ENCODE results near the gene FKBP11.

FKBP11 gene

DNA sequence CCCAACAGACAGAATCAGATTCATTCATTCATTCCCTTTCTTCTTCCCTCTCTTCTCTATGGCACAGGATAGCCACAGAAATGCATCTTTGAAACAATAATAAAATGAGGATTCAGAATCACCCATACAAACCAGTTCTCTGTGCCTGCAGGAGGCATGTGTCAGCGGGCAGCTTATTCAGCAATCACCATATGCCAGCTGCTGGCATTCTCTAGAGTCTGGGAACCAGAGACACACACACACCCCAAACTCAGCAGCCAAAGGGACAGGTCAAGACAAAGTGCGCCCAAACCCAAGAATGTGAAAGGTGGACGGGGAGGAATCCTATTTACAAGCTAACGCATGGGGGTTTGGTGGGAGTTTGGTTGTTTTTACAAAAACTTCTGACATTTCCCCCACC lies 17.9 kb upstream of the FKBP11 start:
- TF ChIP-seq GATA1 (IDR thresholded peaks at IDR 0.05; ENCODE audit: low read depth, low read length) = no peak
- no peak for TF ChIP-seq POLR2A (IDR thresholded peaks at IDR 0.05; ENCODE audit: low read length)
- no peak for DNase-seq

DNA sequence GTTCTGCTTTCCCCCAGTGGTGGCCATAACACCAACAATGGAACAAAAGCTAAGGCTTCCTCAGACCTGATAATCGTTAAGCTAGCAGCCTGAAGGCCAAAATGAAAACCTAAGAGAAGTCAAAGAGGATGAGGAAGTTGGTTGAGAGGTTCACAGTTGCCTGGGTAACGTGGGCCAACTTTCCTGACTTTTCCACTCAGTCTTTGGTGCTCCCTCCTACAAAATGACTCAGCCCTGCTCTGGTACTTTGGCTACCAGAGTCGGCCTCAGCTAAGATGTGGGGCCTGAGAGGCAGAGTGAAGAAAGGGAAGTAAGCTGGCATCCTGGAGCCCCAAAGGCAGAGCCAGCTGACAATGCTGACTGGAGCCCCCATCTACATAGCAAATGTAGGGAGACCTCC lies 14.9 kb upstream of the FKBP11 start:
- DNase-seq = no peak
- TF ChIP-seq POLR2A (IDR thresholded peaks at IDR 0.05; ENCODE audit: low read length) (no peak), GATA1 (IDR thresholded peaks at IDR 0.05; ENCODE audit: low read depth, low read length) (no peak)

DNA sequence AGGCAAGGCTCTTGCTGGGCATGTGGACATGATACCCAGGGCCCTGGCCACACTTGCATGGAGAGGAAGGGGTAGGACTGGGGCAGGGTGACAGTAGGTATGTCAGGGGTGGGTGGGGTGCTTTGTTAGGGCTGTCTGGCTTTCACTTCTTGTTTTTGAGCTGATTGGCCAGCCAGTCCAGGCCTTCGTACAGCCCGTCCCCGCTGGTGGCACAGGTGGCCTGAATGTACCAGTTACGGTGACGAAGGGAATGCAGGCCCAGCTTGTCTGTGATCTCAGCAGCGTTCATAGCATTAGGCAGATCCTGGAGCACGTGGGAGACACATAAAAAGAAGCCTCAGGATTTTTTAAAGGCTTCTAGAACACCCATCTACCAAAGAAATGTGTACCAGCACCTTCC lies 13.5 kb upstream of the FKBP11 start:
- TF ChIP-seq GATA1 (IDR thresholded peaks at IDR 0.05; ENCODE audit: low read depth, low read length) (no peak), POLR2A (IDR thresholded peaks at IDR 0.05; ENCODE audit: low read length) (no peak)
- no peak for DNase-seq

DNA sequence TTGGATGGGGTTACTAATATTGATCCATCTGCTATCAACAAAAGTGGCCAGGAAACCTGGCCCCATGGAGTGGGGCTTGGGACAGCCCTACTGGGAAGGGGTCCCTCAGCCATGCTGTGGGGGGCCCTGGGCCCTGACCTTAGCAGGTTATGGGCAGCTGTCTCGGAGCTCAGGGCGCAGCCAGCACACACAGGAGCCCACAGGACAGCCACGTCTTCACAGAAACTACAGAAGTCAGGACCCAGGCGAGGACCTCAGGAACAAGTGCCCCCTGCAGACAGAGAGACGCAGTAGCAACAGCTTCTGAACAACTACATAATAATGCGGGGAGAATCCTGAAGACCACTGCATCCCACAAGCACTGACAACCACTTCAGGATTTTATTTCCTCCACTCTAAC lies 11.9 kb upstream of the FKBP11 start:
- no peak for DNase-seq
- TF ChIP-seq GATA1 (IDR thresholded peaks at IDR 0.05; ENCODE audit: low read depth, low read length) = no peak
- no peak for TF ChIP-seq POLR2A (IDR thresholded peaks at IDR 0.05; ENCODE audit: low read length)

DNA sequence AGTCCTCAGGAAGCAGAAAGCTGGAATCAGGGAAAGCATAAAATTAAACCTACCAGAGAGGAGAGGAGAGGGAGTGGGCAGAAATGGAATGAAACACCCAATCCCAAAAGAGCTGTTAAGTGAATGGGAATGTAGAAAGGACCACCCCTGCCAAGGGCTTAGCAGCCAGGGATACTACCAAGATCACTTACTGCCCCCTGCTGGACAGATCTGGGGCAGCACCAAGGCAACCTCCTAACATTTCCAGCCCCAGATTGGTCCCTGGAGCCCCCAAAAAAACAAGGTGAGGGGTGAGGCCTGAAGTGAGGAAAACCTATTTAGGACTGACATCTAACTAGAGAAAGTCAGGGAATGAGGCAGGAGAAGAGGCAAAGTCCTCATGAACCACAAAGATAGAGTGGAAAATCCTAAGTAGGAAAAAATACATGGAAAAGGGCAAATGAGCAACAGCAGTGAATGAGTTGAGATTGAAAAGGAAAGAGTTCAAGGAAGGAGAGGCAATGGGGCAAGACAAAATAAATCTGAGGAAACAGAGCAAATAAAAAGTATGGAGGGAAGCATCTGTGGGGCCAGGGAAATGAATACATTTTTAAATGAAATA lies 11.2 kb upstream of the FKBP11 start:
- DNase-seq = peak; percentile 70 to 84

DNA sequence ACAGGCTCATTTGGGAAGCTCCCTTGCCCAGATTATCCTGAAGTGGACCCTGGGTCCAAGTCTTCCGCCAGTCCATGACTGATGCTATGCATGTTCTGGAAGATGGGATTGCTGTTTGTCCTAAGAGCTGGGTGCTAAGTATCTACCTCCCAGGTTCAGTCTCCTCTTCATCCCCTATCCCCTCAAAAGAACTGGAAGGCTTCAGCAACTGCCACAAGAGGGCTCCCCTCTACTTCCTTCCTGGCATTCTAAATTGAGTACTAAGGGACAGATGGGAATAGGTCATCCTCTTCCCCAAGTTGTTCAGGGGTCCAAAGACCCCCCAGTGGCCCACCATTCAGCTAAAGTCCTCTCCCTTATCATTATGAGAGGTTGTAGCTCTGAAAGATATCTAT lies 9.0 kb upstream of the FKBP11 start:
- peak in 1 of 2 experiments; percentile 24 for DNase-seq
- TF ChIP-seq POLR2A (IDR thresholded peaks at IDR 0.05; ENCODE audit: low read length) = no peak
- no peak for TF ChIP-seq GATA1 (IDR thresholded peaks at IDR 0.05; ENCODE audit: low read depth, low read length)

More for the DNA sequence above, 11.2 kb upstream of the FKBP11 start:
- TF ChIP-seq POLR2A (IDR thresholded peaks at IDR 0.05; ENCODE audit: low read length) (no peak), GATA1 (IDR thresholded peaks at IDR 0.05; ENCODE audit: low read depth, low read length) (no peak)

DNA sequence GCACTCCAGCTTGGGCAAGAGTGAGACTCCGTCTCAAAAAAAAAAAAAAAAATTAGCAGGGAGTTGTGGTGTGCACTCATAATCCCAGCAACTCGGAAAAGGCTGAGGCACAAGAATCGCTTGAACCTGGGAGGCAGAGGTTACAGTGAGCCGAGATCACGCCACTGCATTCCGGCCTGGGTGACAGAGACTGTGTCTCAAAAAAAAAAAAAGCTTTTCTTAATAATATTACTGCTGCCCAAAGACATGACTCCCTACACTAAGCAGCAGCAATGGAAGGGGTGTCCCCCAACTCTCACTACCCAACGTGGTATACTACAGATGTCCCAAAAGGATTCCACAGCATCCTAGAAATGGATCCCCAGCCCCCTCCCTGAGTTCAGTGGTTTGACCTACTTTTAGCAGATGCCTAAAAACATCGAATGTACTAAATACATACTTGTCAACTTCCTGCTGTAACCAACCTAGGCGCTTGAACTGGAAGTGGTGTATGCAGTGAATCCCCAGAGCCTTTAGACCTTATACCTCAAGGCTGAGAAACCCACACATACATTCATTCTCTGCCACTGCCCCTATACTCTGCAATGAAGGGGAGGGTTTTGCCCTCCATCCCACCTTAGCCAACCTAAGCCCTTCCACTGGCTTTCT lies 8.5 kb upstream of the FKBP11 start:
- DNase-seq = no peak
- TF ChIP-seq GATA1 (IDR thresholded peaks at IDR 0.05; ENCODE audit: low read depth, low read length) (no peak), POLR2A (IDR thresholded peaks at IDR 0.05; ENCODE audit: low read length) (no peak)

DNA sequence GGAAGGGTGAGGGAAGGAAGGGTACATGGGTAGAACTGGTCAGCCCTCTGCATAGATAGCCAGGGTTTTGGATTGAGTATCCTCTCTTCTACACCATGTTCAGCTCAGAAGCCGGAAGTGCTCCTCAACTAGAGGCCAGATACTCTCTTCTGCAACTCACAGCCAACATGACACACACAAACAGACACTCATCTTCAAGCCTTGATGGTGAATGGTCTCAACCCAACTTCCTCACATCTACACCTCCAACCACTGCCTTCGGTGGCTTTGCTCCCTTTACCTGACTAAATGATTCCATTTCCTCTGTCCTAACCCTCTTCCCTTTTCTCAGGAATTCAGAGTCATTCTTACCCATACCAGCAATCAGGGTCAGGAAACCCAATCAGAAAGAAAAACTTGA lies 7.6 kb upstream of the FKBP11 start:
- no peak for DNase-seq
- TF ChIP-seq GATA1 (IDR thresholded peaks at IDR 0.05; ENCODE audit: low read depth, low read length) = no peak
- TF ChIP-seq POLR2A (IDR thresholded peaks at IDR 0.05; ENCODE audit: low read length) = no peak

DNA sequence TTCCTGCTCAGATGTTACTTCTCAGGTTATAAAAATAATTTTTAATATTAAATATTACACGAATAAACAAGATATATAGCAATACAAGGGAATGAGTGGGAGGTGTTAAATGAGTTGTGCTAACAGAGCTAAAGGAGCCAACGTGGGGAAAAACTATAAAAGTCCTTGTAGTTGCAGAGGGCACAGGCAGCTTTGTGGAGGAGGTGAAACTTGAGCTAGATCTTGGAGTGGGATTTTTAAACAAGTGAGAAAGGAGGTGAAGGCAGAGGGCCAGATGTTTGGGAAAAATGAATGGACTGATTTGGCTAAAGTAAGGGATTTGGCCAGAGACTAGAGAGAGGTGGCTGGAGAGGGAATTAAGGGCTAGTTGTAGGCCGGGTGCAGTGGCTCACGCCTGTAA lies 5.2 kb upstream of the FKBP11 start:
- no peak for TF ChIP-seq GATA1 (IDR thresholded peaks at IDR 0.05; ENCODE audit: low read depth, low read length)
- TF ChIP-seq POLR2A (IDR thresholded peaks at IDR 0.05; ENCODE audit: low read length) = no peak
- no peak for DNase-seq

DNA sequence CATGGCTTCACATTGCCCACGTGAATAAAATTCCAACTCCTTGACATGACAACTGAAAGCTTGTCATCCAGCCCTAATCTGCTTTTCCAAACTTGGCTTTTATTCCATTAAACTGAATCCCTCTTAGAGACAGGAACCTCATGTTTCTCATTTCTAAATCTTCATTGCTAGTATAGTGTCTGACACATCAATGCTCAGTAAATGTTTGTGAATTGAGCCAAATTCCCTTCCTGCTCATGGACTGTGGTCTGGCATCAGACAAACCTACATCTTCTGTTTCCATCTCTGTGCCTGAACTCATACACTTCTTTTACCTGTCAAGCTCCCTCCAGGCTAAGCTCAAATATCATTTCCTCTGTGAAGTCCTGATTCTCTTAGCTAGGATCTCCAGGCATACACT lies 4.3 kb upstream of the FKBP11 start:
- TF ChIP-seq GATA1 (IDR thresholded peaks at IDR 0.05; ENCODE audit: low read depth, low read length) (no peak), POLR2A (IDR thresholded peaks at IDR 0.05; ENCODE audit: low read length) (no peak)
- DNase-seq = no peak

DNA sequence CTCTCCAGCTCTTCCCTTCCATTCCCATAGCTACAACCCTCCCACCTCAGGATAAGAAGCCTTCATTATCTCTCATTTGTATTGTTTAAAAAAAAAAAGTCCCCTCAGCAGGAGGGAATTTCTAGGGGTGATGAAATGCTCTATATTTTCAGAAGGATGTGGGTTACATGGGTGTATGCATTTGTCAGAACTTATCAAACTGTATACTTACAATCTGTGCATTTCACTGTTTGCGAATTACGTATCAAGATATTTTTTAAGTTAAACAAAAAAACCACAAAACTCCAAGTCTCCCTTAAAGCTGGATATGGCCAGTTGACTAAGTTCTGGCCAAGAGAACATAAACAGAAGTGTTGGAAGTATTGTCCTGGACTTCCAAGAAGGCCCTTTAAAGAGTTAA lies 2.0 kb upstream of the FKBP11 start:
- no peak for DNase-seq
- TF ChIP-seq POLR2A (IDR thresholded peaks at IDR 0.05; ENCODE audit: low read length) (no peak), GATA1 (IDR thresholded peaks at IDR 0.05; ENCODE audit: low read depth, low read length) (no peak)

DNA sequence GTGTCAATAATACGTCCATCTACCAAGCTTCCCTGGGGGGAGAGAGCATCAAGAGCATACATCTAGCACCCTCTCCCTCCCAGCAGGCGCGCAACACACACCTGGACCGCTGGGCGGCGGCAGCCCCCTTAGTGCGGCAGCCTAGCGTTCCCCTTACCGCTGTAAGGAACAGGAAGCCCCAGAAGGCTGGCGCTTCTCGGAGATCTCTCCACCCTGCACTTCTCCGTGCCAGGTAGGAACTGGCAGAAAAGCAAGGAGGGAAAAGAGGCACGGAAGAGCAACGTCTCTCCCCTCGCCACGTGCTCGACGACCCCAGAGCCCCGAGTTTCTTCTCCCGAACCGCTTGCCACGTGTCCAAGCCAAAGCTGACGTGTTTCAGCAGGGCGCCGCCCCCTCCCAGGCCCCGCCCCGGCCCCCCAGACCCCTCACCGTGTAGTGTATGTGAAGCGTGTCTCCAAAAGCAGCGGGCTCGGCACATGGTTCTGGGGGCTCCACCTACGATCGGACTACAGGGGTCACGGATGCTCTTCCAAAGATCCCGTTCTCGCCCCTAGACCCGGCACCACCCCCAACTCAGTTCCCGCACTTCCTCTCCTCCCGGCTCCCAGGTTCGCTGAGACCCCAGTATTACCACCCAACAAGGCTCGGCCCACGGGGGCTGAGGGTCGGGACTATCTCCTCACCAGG lies 532 bp downstream of the FKBP11 start:
- peak; percentile 61 to 63 for DNase-seq
- TF ChIP-seq GATA1 (IDR thresholded peaks at IDR 0.05; ENCODE audit: low read depth, low read length) (no peak), POLR2A (IDR thresholded peaks at IDR 0.05; ENCODE audit: low read length) (no peak)

DNA sequence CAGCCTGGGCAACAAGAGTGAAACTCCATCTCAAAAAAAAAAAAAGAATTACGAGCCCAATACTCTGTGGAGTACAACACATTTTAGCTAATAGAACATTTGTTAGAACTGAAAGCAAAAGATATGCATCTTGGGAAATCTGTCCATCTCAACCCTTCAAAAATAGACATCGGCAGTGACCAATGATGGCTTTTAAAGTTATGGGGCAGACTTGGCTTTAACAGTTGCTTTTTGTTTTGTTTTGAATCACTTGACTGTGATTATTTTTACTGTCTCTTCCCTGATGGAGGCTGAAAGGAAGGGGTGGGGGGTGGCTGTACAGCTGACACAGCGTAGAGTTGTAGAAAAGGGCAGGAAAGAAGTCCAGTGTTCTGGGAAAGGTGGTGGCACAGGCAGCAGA lies 2.2 kb downstream of the FKBP11 start:
- TF ChIP-seq POLR2A (IDR thresholded peaks at IDR 0.05; ENCODE audit: low read length) (no peak), GATA1 (IDR thresholded peaks at IDR 0.05; ENCODE audit: low read depth, low read length) (no peak)
- DNase-seq = no peak

DNA sequence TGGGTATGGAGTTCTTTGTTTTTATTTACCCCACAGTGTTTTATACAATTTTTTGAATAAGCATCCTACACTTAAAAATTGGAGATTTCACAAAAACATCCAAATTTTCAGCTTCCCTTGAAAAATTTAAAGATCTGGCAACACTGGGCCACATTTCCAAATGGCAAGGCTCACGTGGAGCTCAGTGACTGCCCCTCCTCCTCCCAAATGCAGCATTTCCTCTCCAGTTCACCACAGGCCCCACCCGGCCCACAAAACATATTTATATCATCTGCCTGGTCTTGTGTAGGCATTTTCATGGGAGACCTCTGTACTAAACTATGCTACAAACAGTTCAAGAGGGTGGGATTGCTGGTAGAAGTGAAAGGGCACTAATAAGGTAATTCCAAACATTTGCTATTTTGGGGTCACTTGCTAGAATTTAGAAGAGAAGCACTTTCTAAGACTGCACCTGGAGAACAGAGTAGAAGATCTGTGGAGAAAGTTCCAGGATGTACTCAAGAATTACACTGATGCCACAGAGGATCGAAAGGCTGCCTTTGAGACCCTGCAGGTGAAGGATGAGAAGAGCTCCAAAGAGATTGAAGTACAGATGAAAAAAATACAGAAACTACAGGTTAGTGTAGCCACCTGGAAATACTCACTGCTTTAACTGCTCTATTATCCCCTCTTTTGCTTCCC lies 7.3 kb downstream of the FKBP11 start:
- no peak for DNase-seq
- TF ChIP-seq GATA1 (IDR thresholded peaks at IDR 0.05; ENCODE audit: low read depth, low read length) = no peak
- TF ChIP-seq POLR2A (IDR thresholded peaks at IDR 0.05; ENCODE audit: low read length) = no peak
